Measurements from ENCODE around the gene NLRP10. TPM values are rescaled to one million over a fixed set of nuclear protein-coding genes. Genes with fewer than 3 reads are reported as not detected.

Gene NLRP10
- total RNA-seq, 1 experiment from 2014 or later, result 0.77 TPM

- TF ChIP-seq, protein P1, sequence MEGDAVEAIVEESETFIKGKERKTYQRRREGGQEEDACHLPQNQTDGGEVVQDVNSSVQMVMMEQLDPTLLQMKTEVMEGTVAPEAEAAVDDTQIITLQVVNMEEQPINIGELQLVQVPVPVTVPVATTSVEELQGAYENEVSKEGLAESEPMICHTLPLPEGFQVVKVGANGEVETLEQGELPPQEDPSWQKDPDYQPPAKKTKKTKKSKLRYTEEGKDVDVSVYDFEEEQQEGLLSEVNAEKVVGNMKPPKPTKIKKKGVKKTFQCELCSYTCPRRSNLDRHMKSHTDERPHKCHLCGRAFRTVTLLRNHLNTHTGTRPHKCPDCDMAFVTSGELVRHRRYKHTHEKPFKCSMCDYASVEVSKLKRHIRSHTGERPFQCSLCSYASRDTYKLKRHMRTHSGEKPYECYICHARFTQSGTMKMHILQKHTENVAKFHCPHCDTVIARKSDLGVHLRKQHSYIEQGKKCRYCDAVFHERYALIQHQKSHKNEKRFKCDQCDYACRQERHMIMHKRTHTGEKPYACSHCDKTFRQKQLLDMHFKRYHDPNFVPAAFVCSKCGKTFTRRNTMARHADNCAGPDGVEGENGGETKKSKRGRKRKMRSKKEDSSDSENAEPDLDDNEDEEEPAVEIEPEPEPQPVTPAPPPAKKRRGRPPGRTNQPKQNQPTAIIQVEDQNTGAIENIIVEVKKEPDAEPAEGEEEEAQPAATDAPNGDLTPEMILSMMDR (IDR thresholded peaks at IDR 0.05), result no peak
- no peak for TF ChIP-seq ZNF416 (CRISPR knock-in tag; IDR thresholded peaks at IDR 0.05)
Measured at GRCh38 chr11:8011981-8012444, 46.8 kb upstream of the NLRP10 start (continued).

DNA sequence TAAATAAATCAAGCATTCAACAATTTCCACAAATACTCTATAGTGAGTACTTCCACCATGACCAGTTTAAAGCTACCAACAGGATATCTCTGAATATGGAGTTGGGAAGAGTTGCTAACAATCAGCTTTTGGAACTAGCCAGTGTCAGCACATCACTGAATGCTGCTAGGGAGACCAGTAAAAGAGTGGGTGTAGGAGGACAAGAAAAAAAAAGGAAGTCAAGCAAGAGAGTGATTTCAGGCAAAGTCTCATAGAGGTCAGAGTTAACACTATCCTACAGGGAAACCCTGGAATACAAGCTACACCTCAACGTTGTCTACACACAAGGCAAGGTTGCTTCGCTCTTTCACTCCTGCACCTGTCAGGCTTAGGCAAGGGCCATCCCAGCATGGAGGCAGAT is 46.1 kb upstream of the NLRP10 start:
- no peak overlapping the region for H3K4me3 Mint-ChIP-seq
- POLR2A ChIA-PET, result no interaction called here
- peaks cover 27% of the 10 kb centered on the region for H3K27me3 Mint-ChIP-seq (ENCODE audit: low read depth)
- H3K27ac Mint-ChIP-seq, result no peak overlapping the region
- no peak for DNase-seq (ENCODE audit: low spot score)
- no peak for ATAC-seq
- H3K4me1 Mint-ChIP-seq, result peaks cover 10% of the 10 kb centered on the region
- TF ChIP-seq ZNF281 (CRISPR knock-in tag; IDR thresholded peaks at IDR 0.05) (no peak), ZNF121 (CRISPR knock-in tag; IDR thresholded peaks at IDR 0.05) (no peak), NR3C1 (CRISPR knock-in tag; conservative IDR thresholded peaks at IDR 0.05; ENCODE audit: low read depth) (no peak), ZNF512 (CRISPR knock-in tag; IDR thresholded peaks at IDR 0.05; ENCODE audit: borderline replicate concordance) (no peak), NFE2L1 (CRISPR knock-in tag; IDR thresholded peaks at IDR 0.05) (no peak), RORB (CRISPR knock-in tag; IDR thresholded peaks at IDR 0.05) (no peak), ZNF219 (CRISPR knock-in tag; IDR thresholded peaks at IDR 0.05; ENCODE audit: borderline replicate concordance) (no peak), ATF1 (CRISPR knock-in tag; IDR thresholded peaks at IDR 0.05) (no peak), SMAD3 (CRISPR knock-in tag; IDR thresholded peaks at IDR 0.05; ENCODE audit: borderline replicate concordance) (no peak), FOXP1 (CRISPR knock-in tag; IDR thresholded peaks at IDR 0.05; ENCODE audit: borderline replicate concordance) (no peak), NR2C2 (CRISPR knock-in tag; IDR thresholded peaks at IDR 0.05) (no peak), SP1 (CRISPR knock-in tag; conservative IDR thresholded peaks at IDR 0.05) (no peak)
- TF ChIP-seq, protein P2, sequence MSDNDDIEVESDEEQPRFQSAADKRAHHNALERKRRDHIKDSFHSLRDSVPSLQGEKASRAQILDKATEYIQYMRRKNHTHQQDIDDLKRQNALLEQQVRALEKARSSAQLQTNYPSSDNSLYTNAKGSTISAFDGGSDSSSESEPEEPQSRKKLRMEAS (CRISPR knock-in tag; IDR thresholded peaks at IDR 0.05), result no peak
- TF ChIP-seq, protein P3, sequence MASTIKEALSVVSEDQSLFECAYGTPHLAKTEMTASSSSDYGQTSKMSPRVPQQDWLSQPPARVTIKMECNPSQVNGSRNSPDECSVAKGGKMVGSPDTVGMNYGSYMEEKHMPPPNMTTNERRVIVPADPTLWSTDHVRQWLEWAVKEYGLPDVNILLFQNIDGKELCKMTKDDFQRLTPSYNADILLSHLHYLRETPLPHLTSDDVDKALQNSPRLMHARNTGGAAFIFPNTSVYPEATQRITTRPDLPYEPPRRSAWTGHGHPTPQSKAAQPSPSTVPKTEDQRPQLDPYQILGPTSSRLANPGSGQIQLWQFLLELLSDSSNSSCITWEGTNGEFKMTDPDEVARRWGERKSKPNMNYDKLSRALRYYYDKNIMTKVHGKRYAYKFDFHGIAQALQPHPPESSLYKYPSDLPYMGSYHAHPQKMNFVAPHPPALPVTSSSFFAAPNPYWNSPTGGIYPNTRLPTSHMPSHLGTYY (CRISPR knock-in tag; IDR thresholded peaks at IDR 0.05), result no peak
- TF ChIP-seq, protein P4, sequence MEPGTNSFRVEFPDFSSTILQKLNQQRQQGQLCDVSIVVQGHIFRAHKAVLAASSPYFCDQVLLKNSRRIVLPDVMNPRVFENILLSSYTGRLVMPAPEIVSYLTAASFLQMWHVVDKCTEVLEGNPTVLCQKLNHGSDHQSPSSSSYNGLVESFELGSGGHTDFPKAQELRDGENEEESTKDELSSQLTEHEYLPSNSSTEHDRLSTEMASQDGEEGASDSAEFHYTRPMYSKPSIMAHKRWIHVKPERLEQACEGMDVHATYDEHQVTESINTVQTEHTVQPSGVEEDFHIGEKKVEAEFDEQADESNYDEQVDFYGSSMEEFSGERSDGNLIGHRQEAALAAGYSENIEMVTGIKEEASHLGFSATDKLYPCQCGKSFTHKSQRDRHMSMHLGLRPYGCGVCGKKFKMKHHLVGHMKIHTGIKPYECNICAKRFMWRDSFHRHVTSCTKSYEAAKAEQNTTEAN (CRISPR knock-in tag; IDR thresholded peaks at IDR 0.05), result no peak
- no peaks in the 10 kb centered on the region for H3K36me3 Mint-ChIP-seq
- no peaks in the 10 kb centered on the region for H3K9me3 Mint-ChIP-seq
- CTCF ChIA-PET, result interaction anchor here (0.8 to 6.8 kb wide), 7 partner anchors 22 to 106 kb away, joined by 3 to 133 read pairs (median 4); partner anchors contain the start of gene EIF3F

All from WTC11 (cell line).